DND-41 (cell line): ENCODE measurements around the gene LCE2D.

Experiments
- ATAC-seq: fragments of 200-7000 bp; cut with Tn5 transposase; 3 replicates; pipeline ENCODE4 v1.9.1; 2021; ENCODE audit warnings: low read depth; ENCODE audit not compliant: insufficient read depth
- DNase-seq: peaks from one replicate; pipeline ENCODE4 v3.0.0-alpha.2; 2020
- H2AFZ ChIP-seq: 2 replicates; pipeline ENCODE4 v1.6.0; 2012; ENCODE audit warnings: low read depth, low read length
- H3K27ac ChIP-seq: 2 replicates; pipeline ENCODE4 v1.5.1; 2012; ENCODE audit warnings: low read length, inconsistent platforms
- H3K27me3 ChIP-seq: fragments of 200-600 bp; sonication (generic); 2 replicates; pipeline ENCODE4 v1.6.0; 2012; ENCODE audit warnings: low read length, mild to moderate bottlenecking, inconsistent platforms; ENCODE audit not compliant: insufficient read depth, poor library complexity
- H3K36me3 ChIP-seq: 2 replicates; pipeline ENCODE4 v1.5.1; 2012; ENCODE audit warnings: low read length, inconsistent platforms; ENCODE audit not compliant: insufficient read depth
- H3K4me1 ChIP-seq: 2 replicates; pipeline ENCODE4 v1.5.1; 2012; ENCODE audit warnings: mild to moderate bottlenecking, low read length; ENCODE audit not compliant: insufficient read depth
- H3K4me2 ChIP-seq: 2 replicates; pipeline ENCODE4 v1.6.0; 2012; ENCODE audit warnings: mild to moderate bottlenecking, moderate library complexity, low read length, inconsistent platforms; ENCODE audit not compliant: insufficient read depth
- H3K4me3 ChIP-seq, 2 experiments: fragments of 200-600 bp in 1 of 2; shearing (Covaris generic) in 1 of 2; 2 replicates each; pipeline ENCODE4 v1.5.1; 2012 to 2016; ENCODE audit warnings: inconsistent platforms in 2 of 2, low read length in 2 of 2, mild to moderate bottlenecking in 2 of 2, low read depth in 1 of 2, moderate library complexity in 1 of 2
- H3K79me2 ChIP-seq: 2 replicates; pipeline ENCODE4 v1.6.0; 2012; ENCODE audit warnings: low read length, inconsistent platforms; ENCODE audit not compliant: insufficient read depth
- H3K9ac ChIP-seq: 2 replicates; pipeline ENCODE4 v1.6.0; 2012; ENCODE audit warnings: low read depth, mild to moderate bottlenecking, inconsistent platforms, low read length, moderate library complexity
- H3K9me3 ChIP-seq: 2 replicates; pipeline ENCODE4 v1.5.1; 2012; ENCODE audit warnings: low read length, moderate library complexity, mild to moderate bottlenecking, inconsistent platforms; ENCODE audit not compliant: insufficient read depth, severe bottlenecking
- H4K20me1 ChIP-seq: 2 replicates; pipeline ENCODE4 v1.6.0; 2012; ENCODE audit warnings: low read length; ENCODE audit not compliant: insufficient read depth
- EZH2 ChIP-seq: IDR thresholded peaks from 3 replicates; pipeline ENCODE4 v1.6.1; 2012; ENCODE audit warnings: borderline replicate concordance, low read depth, mild to moderate bottlenecking, moderate library complexity, low read length, inconsistent platforms; ENCODE audit not compliant: severe bottlenecking
- TF ChIP-seq, protein P1 (sequence below): IDR thresholded peaks from 2 replicates; pipeline ENCODE4 v1.5.1; 2012; ENCODE audit warnings: borderline replicate concordance, low read length, moderate library complexity, mild to moderate bottlenecking; ENCODE audit not compliant: poor library complexity, severe bottlenecking; ENCODE audit errors: extremely low read depth

LCE2D gene

GRCh38 chr1:152622803-152623202, 40.4 kb upstream of the LCE2D start, which contains the start of gene LCE3A:
TSS of gene LCE3A (minus strand) at chr1:152623103. CDS start at chr1:152623103, 0 bp downstream.
- no peak within 1 kb of the TSS for H3K4me2 ChIP-seq
- H4K20me1 ChIP-seq = no peaks in the 10 kb centered on the region
- H2AFZ ChIP-seq = no peak within 1 kb of the TSS
- no peak for TF ChIP-seq EZH2
- TF ChIP-seq, protein P1, sequence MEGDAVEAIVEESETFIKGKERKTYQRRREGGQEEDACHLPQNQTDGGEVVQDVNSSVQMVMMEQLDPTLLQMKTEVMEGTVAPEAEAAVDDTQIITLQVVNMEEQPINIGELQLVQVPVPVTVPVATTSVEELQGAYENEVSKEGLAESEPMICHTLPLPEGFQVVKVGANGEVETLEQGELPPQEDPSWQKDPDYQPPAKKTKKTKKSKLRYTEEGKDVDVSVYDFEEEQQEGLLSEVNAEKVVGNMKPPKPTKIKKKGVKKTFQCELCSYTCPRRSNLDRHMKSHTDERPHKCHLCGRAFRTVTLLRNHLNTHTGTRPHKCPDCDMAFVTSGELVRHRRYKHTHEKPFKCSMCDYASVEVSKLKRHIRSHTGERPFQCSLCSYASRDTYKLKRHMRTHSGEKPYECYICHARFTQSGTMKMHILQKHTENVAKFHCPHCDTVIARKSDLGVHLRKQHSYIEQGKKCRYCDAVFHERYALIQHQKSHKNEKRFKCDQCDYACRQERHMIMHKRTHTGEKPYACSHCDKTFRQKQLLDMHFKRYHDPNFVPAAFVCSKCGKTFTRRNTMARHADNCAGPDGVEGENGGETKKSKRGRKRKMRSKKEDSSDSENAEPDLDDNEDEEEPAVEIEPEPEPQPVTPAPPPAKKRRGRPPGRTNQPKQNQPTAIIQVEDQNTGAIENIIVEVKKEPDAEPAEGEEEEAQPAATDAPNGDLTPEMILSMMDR = no peak
- H3K4me1 ChIP-seq = 0 out of 2 replicates have a peak, but pooled peaks cover 4% of the 10 kb centered on the region
- ATAC-seq (peak; percentile 87), DNase-seq (peak; percentile 58)
- H3K36me3 ChIP-seq = no peaks in the 10 kb centered on the region
- no peak within 1 kb of the TSS for H3K4me3 ChIP-seq
- H3K9me3 ChIP-seq = peaks cover 19% of the 10 kb centered on the region
- no peak within 1 kb of the TSS for H3K9ac ChIP-seq
- H3K79me2 ChIP-seq = no peaks in the 10 kb centered on the region
- H3K27ac ChIP-seq = no peak within 1 kb of the TSS
- no peaks in the 10 kb centered on the region for H3K27me3 ChIP-seq

- Histone ChIP-seq H3K9ac (no peak overlapping the region), H3K79me2 (no peaks in the 10 kb centered on the region), H3K4me1 (0 out of 2 replicates have a peak, but pooled peaks cover 4% of the 10 kb centered on the region), H3K27ac (no peak overlapping the region), H3K9me3 (peaks cover 14% of the 10 kb centered on the region), H3K36me3 (no peaks in the 10 kb centered on the region), H4K20me1 (no peaks in the 10 kb centered on the region), H3K27me3 (peaks cover 4% of the 10 kb centered on the region), H3K4me2 (no peak overlapping the region), H3K4me3 (no peak overlapping the region), H2AFZ (no peak overlapping the region)
- ATAC-seq (peak; percentile 35; the same call in 2 of the 3 replicates), DNase-seq (no peak)
- no peak for TF ChIP-seq EZH2
- TF ChIP-seq, protein P1 = peak; percentile 50
Measured at GRCh38 chr1:152623203-152623844, 39.9 kb upstream of the LCE2D start.

- Histone ChIP-seq H3K4me1 (0 out of 2 replicates have a peak, but pooled peaks cover 4% of the 10 kb centered on the region), H2AFZ (no peak overlapping the region), H3K27ac (no peak overlapping the region), H3K9me3 (no peaks in the 10 kb centered on the region), H3K27me3 (peaks cover 4% of the 10 kb centered on the region), H3K4me3 (no peak overlapping the region), H3K4me2 (no peak overlapping the region), H3K9ac (no peak overlapping the region), H3K36me3 (no peaks in the 10 kb centered on the region), H4K20me1 (no peaks in the 10 kb centered on the region), H3K79me2 (no peaks in the 10 kb centered on the region)
- no peak for TF ChIP-seq EZH2
- TF ChIP-seq, protein P1 = no peak
- DNase-seq (no peak), ATAC-seq (no peak)
Measured at GRCh38 chr1:152626744-152627143, 36.4 kb upstream of the LCE2D start.
